ENCODE measurements around the gene FASN. TPM values are rescaled to one million over a fixed set of nuclear protein-coding genes. Genes with fewer than 3 reads are reported as not detected.
A peak's percentile ranks its signal among the peaks of the same experiment; 100 is the strongest.

Gene FASN
- total RNA-seq, 2 experiments from 2014 or later = 255 to 261 TPM

DNA sequence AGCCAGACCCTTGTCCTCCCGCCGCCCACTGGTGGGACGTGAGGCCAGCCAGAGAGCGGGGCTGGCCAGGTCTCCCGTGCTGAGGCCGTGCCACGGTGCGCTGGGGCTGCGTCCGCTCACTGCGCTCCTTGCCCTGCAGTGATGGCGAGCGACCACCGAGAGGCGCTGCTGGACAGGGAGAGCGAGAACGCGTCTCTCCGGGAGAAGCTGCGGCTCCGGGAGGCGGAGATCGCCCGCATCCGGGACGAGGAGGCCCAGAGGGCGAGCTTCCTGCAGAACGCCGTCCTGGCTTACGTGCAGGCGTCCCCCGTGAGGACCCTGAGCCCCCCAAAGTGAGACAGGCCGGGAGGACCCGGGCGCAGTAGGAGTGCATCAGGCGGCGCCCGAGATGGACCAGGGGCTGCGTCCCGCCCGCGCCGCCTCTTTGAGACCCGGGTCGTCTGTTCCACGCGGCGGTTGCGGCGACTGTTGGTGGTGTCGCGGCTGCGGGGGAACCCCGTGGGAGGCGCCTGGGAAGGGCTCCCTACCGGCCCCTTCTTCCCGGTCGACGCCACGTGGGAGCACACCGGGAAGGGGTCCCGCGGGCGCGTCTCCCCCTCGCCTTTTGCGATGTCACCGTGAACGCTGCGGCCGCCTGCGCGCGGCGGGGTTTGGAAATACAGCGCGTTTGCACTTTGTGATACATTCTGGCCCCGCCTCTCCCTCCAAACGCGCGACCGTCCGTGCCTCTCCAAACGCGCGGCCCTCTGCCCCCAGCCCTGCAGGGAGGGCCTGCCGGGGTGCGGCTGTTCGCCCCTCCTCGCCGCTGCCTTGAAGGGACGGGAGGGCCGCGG, 67.3 kb downstream of the FASN start:
- Mint-ChIP-seq H3K4me3 (peak overlapping the region; percentile 76), H3K27ac (peak overlapping the region; percentile 52)

DNA sequence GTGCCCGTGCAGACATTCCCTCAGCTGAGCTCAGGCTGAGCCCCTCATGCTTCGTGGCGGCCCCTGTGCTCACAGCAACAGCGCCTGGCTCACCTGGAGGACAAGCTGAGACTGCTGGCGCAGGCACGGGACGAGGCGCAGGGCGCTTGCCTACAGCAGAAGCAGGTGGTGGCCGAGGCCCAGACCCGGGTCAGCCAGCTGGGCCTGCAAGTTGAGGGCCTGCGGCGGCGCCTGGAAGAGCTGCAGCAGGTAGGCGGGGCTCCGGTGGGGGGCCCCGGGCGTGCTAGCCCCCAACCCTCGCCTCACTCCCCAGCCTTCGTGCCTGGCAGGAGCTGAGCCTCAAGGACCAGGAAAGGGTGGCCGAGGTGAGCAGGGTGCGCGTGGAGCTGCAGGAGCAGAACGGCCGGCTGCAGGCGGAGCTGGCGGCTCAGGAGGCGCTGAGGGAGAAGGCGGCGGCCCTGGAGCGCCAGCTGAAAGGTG, 68.0 kb downstream of the FASN start:
- POLR2A ChIA-PET = interaction anchor here (0.5 to 1.8 kb wide), 4 partner anchors 47 to 206 kb away, joined by 3 to 8 read pairs (median 3); partner anchors contain the start of genes FASN and SLC16A3
- Mint-ChIP-seq H3K36me3 (ENCODE audit: low read depth) (peaks cover 30% of the 10 kb centered on the region), H3K4me1 (ENCODE audit: low read depth) (peaks cover 38% of the 10 kb centered on the region), H3K4me3 (no peak overlapping the region), H3K27me3 (ENCODE audit: low read depth) (no peaks in the 10 kb centered on the region), H3K9me3 (ENCODE audit: insufficient read depth) (no peaks in the 10 kb centered on the region), H3K27ac (no peak overlapping the region)
- CTCF ChIA-PET = interaction anchor here (0.9 to 3.1 kb wide), 22 partner anchors 8 to 321 kb away, joined by 3 to 31 read pairs (median 6); partner anchors contain the start of genes ASPSCR1, CD7, CENPX and GPS1
- DNase-seq (no peak), ATAC-seq (peak; percentile 1)

More for the DNA sequence above, 67.3 kb downstream of the FASN start:
- POLR2A ChIA-PET = interaction anchor here (0.5 to 1.8 kb wide), 4 partner anchors 47 to 206 kb away, joined by 3 to 8 read pairs (median 3); partner anchors contain the start of genes FASN and SLC16A3
- Mint-ChIP-seq H3K36me3 (ENCODE audit: low read depth) (peaks cover 35% of the 10 kb centered on the region), H3K27me3 (ENCODE audit: low read depth) (no peaks in the 10 kb centered on the region), H3K9me3 (ENCODE audit: insufficient read depth) (no peaks in the 10 kb centered on the region), H3K4me1 (ENCODE audit: low read depth) (peaks cover 41% of the 10 kb centered on the region)
- ATAC-seq (peak; percentile 73), DNase-seq (peak; percentile 88)
- CTCF ChIA-PET = interaction anchor here (0.6 to 3.1 kb wide), 26 partner anchors 8 to 320 kb away, joined by 3 to 31 read pairs (median 6); partner anchors contain the start of genes ASPSCR1, CD7, CENPX and GPS1

DNA sequence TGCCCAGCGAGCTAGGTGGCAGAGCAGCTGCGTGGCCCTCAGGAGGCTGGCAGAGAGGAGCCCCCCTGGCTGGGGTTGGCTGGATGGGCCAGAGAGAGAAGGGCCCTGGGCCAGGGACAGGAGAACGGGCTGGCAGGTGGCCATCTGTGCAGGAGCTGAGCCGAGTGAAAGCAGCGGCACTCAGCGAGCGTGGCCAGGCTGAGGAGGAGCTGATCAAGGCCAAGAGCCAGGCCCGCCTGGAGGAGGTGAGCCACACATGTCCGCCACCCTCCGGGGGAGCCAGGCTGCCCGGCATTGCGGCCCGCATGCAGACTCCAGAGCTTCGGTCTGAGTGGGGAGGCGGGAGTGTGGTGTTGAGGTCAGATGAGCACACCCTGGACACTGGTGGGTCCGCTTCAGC, 68.6 kb downstream of the FASN start:
- Mint-ChIP-seq H3K27ac (peak overlapping the region; percentile 69), H3K4me3 (peak overlapping the region; percentile 12), H3K4me1 (ENCODE audit: low read depth) (peaks cover 38% of the 10 kb centered on the region), H3K27me3 (ENCODE audit: low read depth) (no peaks in the 10 kb centered on the region), H3K9me3 (ENCODE audit: insufficient read depth) (no peaks in the 10 kb centered on the region), H3K36me3 (ENCODE audit: low read depth) (peaks cover 28% of the 10 kb centered on the region)
- ATAC-seq = no peak
- ChIA-PET CTCF (interaction anchor here (0.6 to 3.1 kb wide), 14 partner anchors 8 to 166 kb away, joined by 3 to 31 read pairs (median 6); partner anchors contain the start of genes ASPSCR1, CENPX, DCXR and GPS1), POLR2A (no interaction called here)
- DNase-seq = no peak

DNA sequence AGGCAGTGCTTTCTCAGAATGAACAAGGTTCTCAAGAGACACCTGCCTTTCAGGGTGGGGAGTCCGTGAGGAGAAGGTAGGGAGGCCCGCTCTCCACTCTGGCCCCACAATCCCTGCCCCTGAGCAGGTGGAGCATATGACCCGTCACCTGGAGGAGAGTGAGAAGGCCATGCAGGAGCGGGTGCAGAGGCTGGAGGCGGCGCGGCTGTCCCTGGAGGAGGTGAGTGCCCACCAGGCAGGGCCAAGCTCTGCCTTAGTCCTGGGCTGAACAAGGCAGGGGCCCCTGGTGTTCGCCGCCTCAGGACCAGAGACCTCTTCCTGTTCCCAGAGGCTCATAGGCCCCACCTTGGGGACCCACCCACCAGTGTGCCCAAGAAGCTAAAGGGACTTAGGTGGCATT, 69.1 kb downstream of the FASN start:
- POLR2A ChIA-PET = interaction anchor here (1.1 kb wide), 1 partner anchor 9 kb away, joined by 3 read pairs; the partner anchor contains the start of gene DCXR
- H3K4me3 Mint-ChIP-seq = no peak overlapping the region

More for the DNA sequence above, 69.1 kb downstream of the FASN start:
- no peak for DNase-seq
- Mint-ChIP-seq H3K27ac (no peak overlapping the region), H3K27me3 (ENCODE audit: low read depth) (no peaks in the 10 kb centered on the region), H3K9me3 (ENCODE audit: insufficient read depth) (no peaks in the 10 kb centered on the region), H3K36me3 (ENCODE audit: low read depth) (peaks cover 24% of the 10 kb centered on the region), H3K4me1 (ENCODE audit: low read depth) (peaks cover 43% of the 10 kb centered on the region)
- CTCF ChIA-PET = interaction anchor here (0.6 to 1.9 kb wide), 5 partner anchors 9 to 167 kb away, joined by 3 to 9 read pairs (median 7); partner anchors contain the start of gene DCXR
- ATAC-seq = no peak

Other genes with a start within 250 kb of the FASN start
- gene P4HB, start 237.7 kb downstream of the FASN start, total RNA-seq = 100 to 1,000 TPM; 474 to 498 TPM
- 100 to 1,000 TPM; 756 to 778 TPM for gene ARHGDIA, start 226.9 kb downstream of the FASN start, total RNA-seq
- 100 to 1,000 TPM; 269 to 273 TPM for gene ALYREF, start 206.7 kb downstream of the FASN start, total RNA-seq
- gene ANAPC11, start 206.5 kb downstream of the FASN start, total RNA-seq = 100 to 1,000 TPM; 122 TPM
- gene NPB, start 196.0 kb downstream of the FASN start, total RNA-seq = under 1 TPM; 0.18 to 0.55 TPM
- 10 to 100 TPM; 48.6 to 50.4 TPM for gene PCYT2, start 186.8 kb downstream of the FASN start, total RNA-seq
- gene SIRT7, start 180.1 kb downstream of the FASN start, total RNA-seq = 10 to 100 TPM; 55.0 to 63.4 TPM
- gene MAFG, start 170.5 kb downstream of the FASN start, total RNA-seq = 10 to 100 TPM; 14.0 to 16.5 TPM
- gene PYCR1, start 160.9 kb downstream of the FASN start, total RNA-seq = 10 to 100 TPM; 35.5 to 38.1 TPM
- not detected for gene MYADML2, start 151.0 kb downstream of the FASN start, total RNA-seq
- gene NOTUM, start 137.0 kb downstream of the FASN start, total RNA-seq = under 1 TPM; 0.29 to 0.42 TPM
- 10 to 100 TPM; 27.0 to 33.7 TPM for gene ASPSCR1, start 120.6 kb downstream of the FASN start, total RNA-seq
- gene CENPX, start 75.4 kb downstream of the FASN start, total RNA-seq = 10 to 100 TPM; 86.7 to 87.7 TPM
- gene LRRC45, start 74.9 kb downstream of the FASN start, total RNA-seq = 10 to 100 TPM; 58.3 to 58.9 TPM
- 10 to 100 TPM; 12.9 to 13.1 TPM for gene RAC3, start 66.6 kb downstream of the FASN start, total RNA-seq
- gene DCXR, start 60.5 kb downstream of the FASN start, total RNA-seq = 100 to 1,000 TPM; 141 TPM
- 10 to 100 TPM; 19.4 to 20.8 TPM for gene RFNG, start 46.4 kb downstream of the FASN start, total RNA-seq
- 100 to 1,000 TPM in 1 of 2 experiments, 10 to 100 TPM in 1; 97.6 to 104 TPM for gene GPS1, start 46.3 kb downstream of the FASN start, total RNA-seq
- gene DUS1L, start 32.4 kb downstream of the FASN start, total RNA-seq = 100 to 1,000 TPM; 126 to 127 TPM
- 10 to 100 TPM; 78.3 to 84.7 TPM for gene CCDC57, start 114.6 kb upstream of the FASN start, total RNA-seq
- 100 to 1,000 TPM; 257 to 264 TPM for gene SLC16A3, start 130.8 kb upstream of the FASN start, total RNA-seq
- 100 to 1,000 TPM in 1 of 2 experiments, 10 to 100 TPM in 1; 99.5 to 111 TPM for gene CSNK1D, start 175.5 kb upstream of the FASN start, total RNA-seq
- gene CD7, start 219.4 kb upstream of the FASN start, total RNA-seq = 100 to 1,000 TPM; 334 to 355 TPM
- under 1 TPM; 0.92 to 0.94 TPM for gene SECTM1, start 235.5 kb upstream of the FASN start, total RNA-seq